Glomerular visceral epithelial cell (primary cell): ENCODE data around the gene PCBP1.
"Not testable (repeated sequence)": the region's sequence is repeated elsewhere in the genome, so short reads cannot be mapped to it uniquely, and the experiment has no call there.

Experiments
- DNase-seq: peaks from one replicate; pipeline ENCODE4 v3.0.0-alpha.2; 2016; ENCODE audit errors: extremely low spot score

Gene PCBP1

DNA sequence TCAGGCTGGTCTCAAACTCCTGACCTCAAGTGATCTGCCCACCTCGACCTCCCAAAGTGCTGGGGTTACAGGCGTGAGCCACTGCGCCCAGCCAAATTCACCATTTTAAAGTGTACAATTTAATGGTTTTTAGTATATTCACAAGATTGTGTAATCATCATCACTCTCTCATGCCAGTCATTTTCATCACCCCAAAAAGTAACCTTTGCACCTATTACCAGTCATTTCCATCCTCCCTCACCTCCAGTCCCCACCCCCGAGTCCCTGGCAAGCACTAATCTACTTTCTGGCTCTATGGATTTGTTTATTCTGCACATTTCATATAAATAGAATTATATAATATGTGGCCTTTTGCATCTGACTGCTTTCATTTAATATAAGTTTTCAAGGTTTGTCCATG is 10.8 kb downstream of the PCBP1 start:
- DNase-seq = no peak

DNA sequence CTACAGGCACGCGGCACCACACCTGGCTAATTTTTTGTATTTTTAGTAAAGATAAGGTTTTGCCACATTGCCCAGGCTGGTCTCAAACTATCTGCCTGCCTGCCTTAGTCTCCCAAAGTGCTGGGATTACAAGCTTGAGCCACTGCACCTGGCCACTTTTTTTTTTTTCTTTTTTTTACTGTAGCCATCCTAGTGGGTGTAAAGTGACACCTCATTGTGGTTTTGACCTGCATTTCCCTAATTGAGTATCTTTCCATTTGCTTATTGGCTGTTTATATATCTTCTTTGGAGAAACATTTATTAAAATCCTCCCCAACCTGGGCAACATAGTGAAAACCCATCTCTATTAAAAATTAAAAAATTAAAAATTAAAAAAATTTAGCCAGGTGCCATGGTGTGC is 12.0 kb downstream of the PCBP1 start:
- DNase-seq = no peak

DNA sequence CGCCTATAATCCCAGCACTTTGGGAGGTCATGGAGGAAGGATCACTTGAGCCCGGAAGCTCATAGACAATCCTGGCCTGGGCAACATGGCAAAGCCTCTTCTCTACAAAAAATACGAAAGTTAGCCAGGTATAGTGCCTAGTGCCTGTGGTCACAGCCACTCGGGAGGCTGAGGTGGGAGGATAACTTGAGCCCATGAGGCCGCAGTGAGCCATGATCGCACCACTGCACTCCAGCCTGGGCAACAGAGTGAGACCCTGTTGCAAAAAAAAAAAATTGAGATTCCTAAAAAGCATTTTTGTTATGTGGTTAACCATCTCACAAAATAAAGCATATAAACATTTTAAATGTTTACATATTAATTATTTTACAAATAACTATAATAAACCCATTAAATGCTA is 13.9 kb downstream of the PCBP1 start:
- DNase-seq = no peak

DNA sequence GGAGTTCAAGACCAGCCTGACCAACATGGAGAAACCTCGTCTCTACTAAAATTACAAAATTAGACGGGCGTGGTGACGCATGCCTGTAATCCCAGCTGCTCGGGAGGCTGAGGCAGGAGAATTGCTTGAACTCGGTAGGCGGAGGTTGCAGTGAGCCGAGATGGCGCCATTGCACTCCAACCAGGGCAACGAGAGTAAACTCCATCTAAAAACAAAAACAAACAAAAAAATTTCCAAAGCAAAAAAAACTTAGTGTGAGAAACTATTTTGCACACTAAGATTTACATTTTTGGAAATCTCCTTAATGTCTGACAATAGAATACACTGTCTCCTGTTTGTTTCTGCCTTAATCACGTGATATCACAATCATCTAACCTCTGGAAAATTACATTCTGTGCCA is 14.4 kb downstream of the PCBP1 start:
- DNase-seq = not testable (repeated sequence)

DNA sequence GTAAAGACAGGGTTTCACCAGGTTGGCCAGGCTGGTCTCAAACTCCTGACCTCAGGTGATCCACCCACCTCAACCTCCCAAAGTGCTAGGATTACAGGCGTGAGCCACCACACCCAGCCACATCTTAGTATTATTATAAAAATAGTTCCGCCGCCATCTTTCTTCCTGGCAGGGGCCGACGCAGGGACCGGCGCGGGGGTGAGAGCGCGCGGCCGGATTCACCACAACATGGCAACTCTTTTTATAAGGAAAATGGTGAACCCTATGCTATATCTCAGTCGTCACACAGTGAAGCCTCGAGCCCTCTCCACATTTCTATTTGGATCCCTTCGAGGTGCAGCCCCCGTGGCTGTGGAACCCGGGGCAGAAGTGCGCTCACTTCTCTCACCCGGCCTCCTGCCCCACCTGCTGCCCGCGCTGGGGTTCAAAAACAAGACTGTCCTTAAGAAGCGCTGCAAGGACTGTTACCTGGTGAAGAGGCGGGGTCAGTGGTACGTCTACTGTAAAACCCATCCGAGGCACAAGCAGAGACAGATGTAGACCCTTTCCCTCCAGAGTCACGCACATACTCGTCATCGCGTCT is 15.1 kb downstream of the PCBP1 start:
- DNase-seq = not testable (repeated sequence)

DNA sequence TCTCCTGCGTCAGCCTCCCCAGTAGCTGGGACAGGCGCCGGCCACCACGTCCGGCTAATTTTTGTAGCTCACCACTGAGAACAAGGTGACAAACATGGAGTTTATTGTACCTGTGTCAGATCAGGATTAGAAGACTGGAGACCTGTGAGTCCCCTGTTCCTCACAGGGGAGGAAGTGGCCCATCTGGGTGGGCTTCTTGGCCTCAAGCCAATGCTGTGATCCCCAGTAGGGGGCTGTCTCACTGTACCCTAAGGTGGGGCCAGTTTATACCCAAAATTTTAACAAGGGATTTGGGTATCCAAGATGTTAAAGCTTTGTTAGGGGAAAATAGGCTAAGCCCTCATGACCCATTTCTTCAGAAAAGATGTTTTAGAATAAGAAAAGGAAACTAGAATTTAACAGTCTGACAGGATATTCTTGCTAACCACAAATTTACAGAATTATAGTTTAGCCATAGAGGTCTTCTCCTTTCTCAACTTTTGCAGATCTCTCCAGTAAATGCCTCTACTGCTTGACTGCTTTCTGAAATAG is 16.3 kb downstream of the PCBP1 start:
- DNase-seq = no peak

DNA sequence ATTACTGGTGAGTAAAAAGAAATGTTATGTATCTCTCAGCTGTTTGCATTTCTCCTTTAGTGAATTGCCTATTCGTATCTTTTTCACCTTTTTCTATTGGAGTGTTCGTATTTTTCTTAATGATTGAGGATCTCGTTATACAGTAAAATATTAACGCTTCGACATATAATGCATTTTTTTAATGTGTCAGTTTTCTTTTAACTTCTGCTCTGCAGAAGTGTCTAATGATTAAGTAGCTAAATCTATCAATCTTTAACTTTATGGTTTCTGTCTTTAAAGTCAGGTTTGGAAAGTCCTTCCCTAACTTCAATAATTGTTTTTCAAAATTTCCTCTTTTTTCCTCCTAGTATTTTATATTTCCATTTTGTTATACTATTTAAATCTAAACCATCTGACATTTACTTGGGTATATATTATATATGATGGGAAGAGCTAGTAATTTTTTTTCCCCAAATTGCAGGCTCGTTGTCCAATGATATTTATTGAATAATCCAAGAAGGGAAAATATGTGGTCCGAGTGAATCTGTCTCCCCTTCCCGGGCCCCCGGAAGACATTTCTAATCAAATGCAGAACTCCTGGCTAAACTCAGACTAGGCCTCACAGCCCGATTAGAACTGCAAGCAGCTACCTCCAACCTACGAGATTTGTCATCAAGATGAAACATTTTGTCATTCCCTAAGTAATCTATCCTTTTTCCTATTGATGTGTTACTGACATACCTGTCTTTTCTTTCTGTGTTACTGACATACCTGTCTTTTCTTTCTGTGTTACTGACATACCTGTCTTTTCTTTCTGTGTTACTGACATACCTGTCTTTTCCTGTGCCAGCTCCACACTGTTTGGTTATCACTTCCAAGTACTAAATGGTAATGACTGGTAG is 17.2 kb downstream of the PCBP1 start:
- peak; percentile 78 for DNase-seq

DNA sequence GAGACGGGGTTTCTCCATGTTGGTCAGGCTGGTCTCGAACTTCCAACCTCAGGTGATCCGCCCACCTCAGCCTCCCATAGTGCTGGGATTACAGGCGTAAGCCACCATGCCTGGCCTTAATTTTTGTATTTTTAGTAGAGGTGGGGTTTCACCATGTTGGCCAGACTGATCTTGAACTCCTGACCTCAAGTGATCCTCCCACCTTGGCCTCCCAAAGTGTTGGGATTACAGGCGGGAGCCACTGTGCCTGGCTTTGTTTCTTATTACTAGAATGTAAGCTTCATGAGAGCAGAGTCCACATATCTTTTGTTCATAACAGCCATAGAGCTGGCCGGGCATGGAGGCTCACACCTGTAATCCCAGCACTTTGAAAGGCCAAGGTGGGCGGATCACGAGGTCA is 18.9 kb downstream of the PCBP1 start:
- not testable (repeated sequence) for DNase-seq

DNA sequence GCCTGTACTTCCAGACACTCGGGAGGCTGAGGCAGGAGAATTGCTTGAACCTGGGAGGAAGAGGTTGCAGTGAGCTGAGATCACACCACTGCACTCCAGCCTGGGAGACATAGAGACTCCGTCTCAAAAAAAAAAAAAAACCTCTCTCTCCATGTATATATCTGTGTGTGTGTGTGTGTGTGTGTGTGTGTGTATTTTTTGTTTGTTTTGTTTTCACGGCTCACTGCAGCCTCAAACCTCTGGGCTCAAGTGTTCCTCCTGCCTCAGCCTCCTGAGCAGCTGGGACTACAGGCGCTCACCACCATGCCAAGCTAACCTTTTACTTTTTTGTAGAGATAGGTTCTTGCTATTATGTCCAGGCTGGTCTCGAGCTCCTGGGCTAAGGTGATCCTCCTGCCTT is 23.1 kb downstream of the PCBP1 start:
- not testable (repeated sequence) for DNase-seq

DNA sequence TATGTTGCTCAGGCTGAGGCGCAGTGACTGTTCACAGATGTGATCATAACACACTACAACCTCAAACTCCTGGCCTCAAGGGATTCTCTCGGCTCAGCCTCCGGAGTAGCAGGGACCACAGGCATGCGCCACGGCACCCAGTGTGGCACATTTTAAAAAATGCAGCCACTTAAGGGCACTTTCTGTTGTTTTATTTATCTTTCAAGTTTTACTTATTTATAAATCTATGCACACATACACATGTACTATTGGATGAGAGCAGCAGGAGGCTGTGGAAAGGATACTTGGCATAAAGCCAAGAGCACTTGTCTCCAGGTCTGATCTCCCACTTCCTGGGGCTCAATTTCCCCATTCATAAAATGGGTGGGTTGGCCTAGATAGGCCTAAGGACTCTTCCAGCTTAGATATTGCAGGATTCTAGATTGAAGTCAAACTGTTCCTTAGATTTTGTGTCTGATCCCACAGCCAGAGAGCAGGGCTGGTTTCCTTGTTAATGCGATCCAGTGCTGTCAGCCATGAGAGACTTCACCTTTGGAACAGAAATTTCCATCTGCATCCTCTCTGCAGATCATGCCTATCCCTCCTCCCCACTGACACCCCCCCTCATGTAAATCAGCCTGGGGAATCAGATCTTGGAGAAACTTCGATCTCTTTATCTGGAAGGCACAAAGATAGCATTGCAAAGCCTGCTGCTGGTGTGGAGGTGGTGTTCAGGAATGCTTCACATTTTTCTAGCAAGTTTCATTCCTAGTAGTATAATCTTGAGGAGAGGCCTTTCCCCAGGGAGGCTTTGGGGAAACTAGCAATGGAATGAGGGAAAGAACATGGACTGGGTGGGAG is 24.7 kb downstream of the PCBP1 start:
- peak; percentile 29 for DNase-seq

DNA sequence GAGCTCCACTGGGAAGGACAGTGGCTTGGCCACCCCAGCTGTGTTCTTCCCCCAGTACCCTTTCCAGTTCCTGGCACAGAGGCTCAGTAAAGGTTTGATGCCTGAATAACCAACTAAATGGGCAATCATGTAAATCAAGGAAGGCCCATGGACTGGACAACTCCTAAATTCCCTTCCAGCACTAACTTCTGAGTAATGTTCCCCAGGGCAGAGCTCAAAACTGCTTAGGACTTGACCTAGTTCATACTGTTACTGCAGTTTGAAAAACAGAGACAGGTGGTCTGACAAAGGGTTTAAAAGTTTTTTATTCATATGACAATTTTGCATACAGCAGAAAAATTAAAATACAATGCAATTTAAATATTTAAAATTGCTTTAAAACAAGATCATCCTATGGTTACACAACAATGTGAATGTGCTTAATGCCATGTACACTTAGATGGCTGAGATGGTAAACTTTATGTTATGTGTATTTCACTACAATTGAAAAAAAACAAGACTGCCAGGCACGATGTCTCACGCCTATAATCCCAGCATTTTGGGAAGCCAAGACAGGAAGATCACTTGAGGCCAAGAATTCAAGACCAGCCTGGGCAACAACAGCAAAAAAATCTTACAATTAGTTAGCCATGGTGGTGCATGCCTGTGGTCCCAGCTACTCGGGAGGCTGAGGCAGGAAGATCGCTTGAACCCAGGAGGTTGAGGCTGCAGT is 26.2 kb downstream of the PCBP1 start:
- DNase-seq = no peak

DNA sequence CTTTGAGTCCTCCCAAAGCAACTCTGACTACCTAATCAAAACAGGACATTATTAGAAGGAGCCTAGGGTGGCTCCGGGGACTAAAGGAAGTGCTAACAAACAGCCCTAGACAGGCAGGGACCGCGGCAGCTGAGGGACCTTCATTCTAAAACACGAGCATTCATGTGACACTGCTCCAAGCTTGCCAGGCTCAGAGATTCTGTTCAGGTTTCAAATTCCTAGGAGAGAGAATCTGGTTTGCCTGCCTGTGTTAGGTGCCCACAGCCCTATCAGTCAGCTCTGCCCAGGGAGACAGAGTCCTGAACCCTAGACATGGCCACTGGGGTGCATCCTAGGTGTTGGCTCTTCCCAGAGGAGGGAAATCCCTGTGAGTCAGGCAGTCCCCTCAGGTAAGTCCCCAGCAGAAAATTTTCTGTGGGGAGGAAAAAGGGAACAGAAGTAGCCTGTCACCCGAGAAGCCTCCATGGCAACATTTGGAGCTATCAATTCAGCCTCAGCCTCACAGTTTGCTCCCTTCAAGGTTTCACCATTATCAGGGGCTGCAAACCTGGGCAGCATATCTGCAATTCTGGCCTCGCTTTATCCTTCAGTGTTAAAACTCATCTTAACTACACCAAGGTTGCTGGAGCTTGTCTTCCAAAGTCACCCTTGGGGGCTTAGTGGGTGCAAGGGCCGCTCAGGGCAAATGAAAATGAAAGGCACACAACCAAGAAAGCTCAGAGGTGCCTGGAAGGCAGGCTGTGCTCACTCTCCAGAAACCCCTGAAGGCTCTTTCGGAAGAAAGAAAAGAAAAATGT is 28.6 kb downstream of the PCBP1 start:
- no peak for DNase-seq

DNA sequence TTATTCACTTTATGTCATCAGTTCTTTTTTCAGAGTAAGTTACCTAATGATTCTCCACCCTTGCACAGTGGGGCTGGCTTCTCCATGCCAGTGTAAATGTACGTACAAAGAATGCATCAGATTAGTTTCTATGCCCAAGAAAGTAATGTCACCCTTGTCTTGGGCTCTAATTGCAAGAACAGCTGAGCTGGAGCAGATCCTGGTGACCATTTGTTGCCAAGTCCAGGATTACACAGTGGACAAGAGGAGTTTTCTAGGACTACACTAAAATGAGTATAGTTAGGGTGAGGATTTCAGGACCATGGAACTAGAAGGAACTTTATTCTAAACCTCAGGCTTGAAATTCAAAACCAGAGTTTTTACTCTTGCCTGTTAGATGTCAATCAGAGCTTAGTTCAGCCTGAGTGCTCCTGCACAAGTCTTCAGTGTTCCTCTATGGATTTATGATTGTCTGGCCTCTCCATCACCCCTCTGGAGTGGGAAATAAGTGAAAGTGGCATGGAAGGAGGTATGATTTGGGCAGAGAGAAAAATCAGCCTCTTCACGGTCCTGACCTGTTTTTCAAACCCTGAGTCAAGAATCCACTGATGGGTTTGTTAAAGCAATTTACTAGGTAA is 29.8 kb downstream of the PCBP1 start:
- DNase-seq = no peak

DNA sequence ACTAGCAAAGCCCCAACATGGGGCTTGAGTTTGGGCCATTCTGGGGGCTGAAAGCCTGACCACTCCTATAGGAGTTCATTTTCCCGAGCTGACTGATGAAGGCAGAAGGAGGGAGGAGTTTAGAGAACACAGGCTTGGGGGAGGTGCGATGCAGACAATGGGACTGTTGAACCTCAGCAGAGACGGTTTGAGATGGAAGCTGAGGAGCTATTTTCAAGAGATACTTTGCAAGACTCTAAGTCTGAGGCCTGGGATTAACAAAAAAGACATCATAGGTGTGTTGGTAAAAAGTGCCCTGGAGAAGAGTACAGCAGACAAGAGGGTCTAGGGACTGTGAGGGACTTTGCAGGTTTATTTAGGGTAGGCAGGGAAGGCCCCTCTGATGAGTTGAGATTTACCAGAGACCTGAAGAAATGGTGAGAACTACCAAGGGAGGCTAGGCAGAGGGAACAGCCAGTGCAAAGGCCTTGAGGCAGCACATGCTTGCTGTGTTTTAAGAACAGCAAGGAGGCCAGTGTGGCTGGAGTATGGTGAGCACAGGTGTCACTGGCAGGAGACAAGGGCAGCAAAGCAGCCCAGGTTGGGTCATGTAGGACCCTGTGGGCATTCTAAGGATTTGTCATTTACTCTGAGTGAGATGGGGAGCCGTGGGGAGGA is 31.6 kb downstream of the PCBP1 start:
- DNase-seq = no peak

DNA sequence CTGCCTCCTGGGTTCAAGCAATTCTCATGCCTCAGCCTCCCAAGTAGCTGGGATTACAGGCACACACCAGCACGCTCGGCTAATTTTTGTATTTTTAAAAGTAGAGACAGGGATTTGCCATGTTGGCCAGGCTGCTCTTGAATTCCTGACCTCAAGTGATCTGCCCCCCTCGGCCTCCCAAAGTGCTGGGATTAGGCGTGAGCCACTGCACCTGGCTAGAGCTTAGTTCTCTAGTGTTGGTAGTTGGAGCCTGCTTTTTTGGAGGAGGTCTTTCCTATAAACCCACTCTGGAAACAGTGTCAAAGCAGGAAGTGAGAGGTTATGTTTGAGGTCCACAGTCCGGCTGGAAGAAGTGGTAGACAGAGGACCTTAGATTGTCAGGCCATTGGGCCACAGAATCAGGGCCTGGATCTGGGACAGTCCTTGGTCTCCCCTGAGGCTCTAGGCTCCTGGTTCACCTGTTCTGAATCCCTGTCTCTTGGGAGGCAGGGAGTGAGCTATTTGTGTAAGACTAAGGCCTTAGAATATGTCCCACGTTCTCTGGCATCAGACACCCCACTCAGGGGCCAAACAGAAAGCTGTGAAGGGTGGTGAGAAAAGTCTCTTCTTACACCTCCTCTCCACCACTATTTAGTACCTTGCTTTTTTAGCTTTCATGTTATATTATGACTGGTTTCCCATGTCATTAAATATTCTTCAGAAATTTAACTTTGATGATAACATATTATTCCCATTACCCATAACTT is 34.5 kb downstream of the PCBP1 start:
- no peak for DNase-seq

DNA sequence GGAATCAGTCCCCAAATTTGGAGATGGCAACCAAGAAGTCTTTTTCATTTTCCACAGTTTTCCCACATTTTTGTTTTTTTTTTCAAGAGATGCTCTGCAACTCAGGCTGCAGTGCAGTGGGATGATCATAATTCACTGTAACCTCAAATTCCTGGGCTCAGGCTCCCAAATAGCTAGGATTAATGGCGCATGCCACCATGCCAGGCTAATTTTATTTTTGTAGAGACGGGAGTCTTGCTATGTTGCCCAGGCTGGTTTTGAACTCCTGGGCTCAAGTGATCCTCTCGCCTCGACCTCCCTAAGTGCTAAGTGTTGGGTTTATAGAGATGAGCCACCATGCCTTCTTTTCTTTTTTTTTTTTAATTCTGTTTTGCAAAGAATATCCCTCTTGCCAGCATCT is 35.2 kb downstream of the PCBP1 start:
- DNase-seq = no peak

DNA sequence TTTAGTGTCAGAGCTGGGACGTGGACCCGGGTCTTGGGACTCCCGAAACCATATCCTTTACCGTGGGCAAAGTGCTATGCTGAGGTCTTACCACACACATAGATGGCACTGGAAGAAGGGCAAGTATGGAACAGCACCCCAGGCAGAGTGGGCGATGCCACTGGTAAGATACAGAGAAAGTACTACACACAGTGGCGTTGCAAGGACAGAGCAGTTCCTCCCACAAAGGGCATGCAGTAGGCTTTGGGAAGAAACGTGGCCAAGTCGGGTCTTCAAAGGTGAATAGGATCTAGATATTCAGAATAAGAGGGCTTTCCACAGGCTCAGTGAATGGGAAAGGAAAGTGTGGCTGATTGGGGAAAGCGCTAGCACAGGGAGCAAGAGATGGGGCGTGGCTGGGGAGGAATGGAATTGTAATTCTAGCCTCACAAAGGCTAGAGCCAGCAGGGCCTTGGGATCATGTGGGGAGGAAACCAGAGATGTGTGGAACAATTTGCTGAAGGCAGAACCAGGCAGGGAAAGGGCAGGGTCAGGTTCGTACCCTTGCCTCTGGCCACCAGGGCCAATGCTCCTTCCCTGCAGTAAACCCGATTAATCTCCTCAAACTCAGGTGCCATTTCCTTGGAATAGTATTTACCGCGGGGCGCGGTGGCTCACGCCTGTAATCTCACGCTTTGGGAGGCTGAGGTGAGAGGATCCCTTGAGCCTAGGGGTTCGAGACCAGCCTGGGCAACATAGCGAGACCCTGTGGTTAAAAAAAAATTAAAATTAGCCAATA is 36.0 kb downstream of the PCBP1 start:
- DNase-seq = no peak

DNA sequence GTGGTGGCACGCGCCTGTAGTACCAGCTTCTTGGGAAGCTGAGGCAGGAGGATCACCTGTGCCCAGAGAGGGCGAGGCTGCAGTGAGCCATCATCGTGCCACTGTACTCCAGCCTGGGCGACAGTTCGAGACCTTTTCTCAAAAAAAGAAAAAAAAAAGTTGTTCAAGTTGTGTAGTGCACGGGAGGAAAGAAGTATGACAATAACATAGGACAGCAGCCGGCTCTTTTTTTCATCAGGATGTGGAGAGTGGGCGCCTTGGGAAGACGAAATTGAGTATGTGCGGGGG is 36.5 kb downstream of the PCBP1 start:
- DNase-seq = no peak
